H1 (cell line): ENCODE results near the gene CKM. TPM values are rescaled to one million over a fixed set of nuclear protein-coding genes. Genes with fewer than 3 reads are reported as not detected.

ENCODE experiments used
- HDAC2 ChIP-seq, 2 experiments: fragments of 300-600 bp in 1 of 2; sonication (generic) in 1 of 2; IDR thresholded peaks; 2 replicates each; pipeline ENCODE4 v1.6.1; 2011 to 2012; ENCODE audit warnings: low read depth in 2 of 2, low read length in 2 of 2, mild to moderate bottlenecking in 2 of 2, moderate library complexity in 2 of 2, borderline replicate concordance in 1 of 2, inconsistent platforms in 1 of 2
- MAX ChIP-seq: IDR thresholded peaks from 2 replicates; pipeline ENCODE4 v1.6.1; 2012; ENCODE audit warnings: inconsistent platforms
- POU5F1 ChIP-seq: IDR thresholded peaks from 2 replicates; pipeline ENCODE4 v1.6.1; 2011; ENCODE audit warnings: low read depth, mild to moderate bottlenecking, low read length, moderate library complexity
- RFX5 ChIP-seq: IDR thresholded peaks from 2 replicates; pipeline ENCODE4 v1.6.1; 2011; ENCODE audit warnings: low read depth, low read length, improper control_type of control experiment, borderline replicate concordance
- polyA plus RNA-seq, 7 experiments: library from polyadenylated mRNA; depleted of rRNA in 3 of 7; stranded (reverse) in 5 of 7; unstranded in 2 of 7; fragments of >200 nt in 5 of 7; fragments of 200-250 nt in 2 of 7; gene quantifications; 1 replicate in 5 of 7; 2 replicates in 1 of 7; 4 replicates in 1 of 7; pipeline versions ENCODE4 v1.2.1 to v1.2.3, GENCODE V29; 2011 to 2013; ENCODE audit warnings: missing spikeins in 2 of 7, mixed read lengths in 2 of 7
- total RNA-seq: library from RNA; stranded (reverse); fragmentation: NEBNext Ultra II Directional; extraction: Animal tissue kit (Norgen Biotek cat#: 25700); gene quantifications from 2 replicates; pipeline ENCODE4 v1.2.1, GENCODE V29; 2021

Gene CKM
- total and polyA plus RNA-seq, 2 of the 8 experiments (the other 6 are each of a cell fraction or from before 2014, with no cell fraction given): 0.08 TPM; not detected in 1

GRCh38 chr19:45271735-45272108, 51.0 kb downstream of the CKM start (continued):
- TF ChIP-seq MAX: no peak
- TF ChIP-seq POU5F1: no peak
- no peak for TF ChIP-seq RFX5
- TF ChIP-seq HDAC2 (IDR thresholded peaks at IDR 0.05; ENCODE audit: borderline replicate concordance in 1 of 2, low read depth in 2 of 2, low read length in 2 of 2): no peak
